Subcutaneous adipose tissue (tissue), 4 donors: ENCODE data around the gene RPL10. TPM values are rescaled to one million over a fixed set of nuclear protein-coding genes. Genes with fewer than 3 reads are reported as not detected.

Source experiments
- CTCF ChIP-seq: fragments of 450-650 bp; IDR thresholded peaks from one replicate; pipeline ENCODE4 v1.5.1; 2016; ENCODE audit warnings: low read depth, mild to moderate bottlenecking, control low read depth, antibody characterized with exemption, moderate library complexity
- total RNA-seq, 4 donors: library from RNA; depleted of rRNA; stranded (reverse); fragments of >200 nt; gene quantifications; one replicate each; pipeline ENCODE4 v1.1.0, GENCODE V29; 2016

RPL10 gene
- total RNA-seq = 1,000 to 10,000 TPM; 3,672 to 6,817 (median 5,466) TPM

- TF ChIP-seq CTCF = no peak
Observed at GRCh38 chrX:154397888-154398667, at the start of gene RPL10. Gene RPL10, plus strand, starts transcription at chrX:154398377. Its CDS starts 143 bp downstream, at chrX:154398520.

- TF ChIP-seq CTCF = no peak
Observed at GRCh38 chrX:154348646-154349358, 49.4 kb upstream of the RPL10 start.

GRCh38 chrX:154349359-154349935 is 48.7 kb upstream of the RPL10 start:
- no peak for TF ChIP-seq CTCF

- no peak for TF ChIP-seq CTCF
Observed at GRCh38 chrX:154349979-154350378, 48.2 kb upstream of the RPL10 start.

GRCh38 chrX:154350429-154351182 is 47.6 kb upstream of the RPL10 start:
- TF ChIP-seq CTCF = no peak

GRCh38 chrX:154351183-154352011 is 46.8 kb upstream of the RPL10 start:
- no peak for TF ChIP-seq CTCF
